Measurements from ENCODE around the gene GART. TPM values are rescaled to one million over a fixed set of nuclear protein-coding genes. Genes with fewer than 3 reads are reported as not detected.

GART gene
- total RNA-seq, 1 experiment from 2014 or later: 241 TPM

DNA sequence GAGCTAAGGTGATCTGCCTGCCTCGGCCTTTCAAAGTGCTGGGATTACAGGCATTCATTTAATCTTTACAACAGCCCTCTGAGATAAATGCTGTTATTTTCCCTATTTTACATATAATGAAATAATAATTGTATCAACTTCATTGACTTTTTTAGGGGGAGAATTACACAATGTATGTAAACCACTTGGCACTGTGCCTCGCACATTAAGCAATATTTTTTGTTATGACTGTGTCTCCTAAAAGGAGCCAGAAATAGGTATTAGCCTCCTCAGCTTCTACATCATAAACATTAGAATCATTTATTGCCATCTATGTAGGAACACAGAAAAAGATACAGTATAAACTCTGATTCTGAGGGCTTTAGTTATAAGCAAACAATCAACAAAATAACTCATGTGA, 49.3 kb downstream of the GART start (continued):
- TF ChIP-seq, protein P1, sequence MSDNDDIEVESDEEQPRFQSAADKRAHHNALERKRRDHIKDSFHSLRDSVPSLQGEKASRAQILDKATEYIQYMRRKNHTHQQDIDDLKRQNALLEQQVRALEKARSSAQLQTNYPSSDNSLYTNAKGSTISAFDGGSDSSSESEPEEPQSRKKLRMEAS (IDR thresholded peaks at IDR 0.05): no peak
- no peak for TF ChIP-seq CEBPB (IDR thresholded peaks at IDR 0.05; ENCODE audit: low read depth)
- no peak for TF ChIP-seq EZH2 (IDR thresholded peaks at IDR 0.05)

DNA sequence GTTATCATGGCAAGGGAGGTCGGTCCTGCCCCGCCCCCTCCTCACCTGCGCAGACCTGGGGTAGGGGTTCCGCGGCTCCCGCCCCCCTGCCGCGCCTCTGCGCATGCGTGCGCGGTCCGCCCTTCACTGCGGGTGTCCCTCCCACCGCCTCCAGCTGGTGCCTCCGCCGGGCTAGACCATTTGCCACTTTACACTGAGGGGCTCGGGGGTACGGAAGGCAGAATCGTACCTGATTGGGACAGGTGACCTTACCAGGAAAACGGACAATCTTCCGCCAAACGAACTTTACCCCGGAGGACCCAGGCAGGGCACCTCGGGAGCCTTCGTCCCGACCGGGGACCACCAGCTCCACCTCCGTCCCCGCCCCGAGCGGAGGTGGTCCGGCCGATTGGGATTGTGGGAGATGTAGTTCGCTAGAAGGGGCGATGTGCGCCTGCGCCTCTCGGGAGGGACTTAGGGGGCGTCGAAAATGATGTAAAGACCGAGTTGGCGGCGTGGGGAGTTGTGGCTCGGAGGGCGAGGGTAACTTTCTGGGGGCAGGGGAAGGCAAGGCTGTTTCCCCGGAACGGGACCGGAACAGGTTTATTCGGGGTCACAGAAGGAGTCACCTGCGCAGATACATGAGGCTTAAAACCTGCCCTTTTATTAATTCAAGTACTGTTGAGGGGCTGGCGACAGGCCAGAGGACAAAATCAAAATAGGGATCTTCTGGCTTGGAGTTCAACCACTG, 50.4 kb downstream of the GART start, which contains the start of gene DNAJC28:
Gene DNAJC28, minus strand, starts transcription at position 344 of the 730 bp plus-strand sequence. CDS start 2,323 bp downstream, outside the sequence.
- no TSS peak for BruUV-seq (replicated peaks)
- Histone ChIP-seq H4K20me1 (ENCODE audit: insufficient read depth) (no peaks in the 10 kb centered on the region), H3K79me2 (ENCODE audit: insufficient read depth, low read length) (no peaks in the 10 kb centered on the region), H3K9ac (ENCODE audit: low read length) (peak within 1 kb of the TSS; percentile 51), H3K36me3 (ENCODE audit: control insufficient read depth in 1 of 2, insufficient read depth in 2 of 2, low read length in 2 of 2) (no peaks in the 10 kb centered on the region), H3K27ac (ENCODE audit: low read depth, low read length) (peak within 1 kb of the TSS; percentile 34), H3K4me3 (replicated peaks in 1 of 2; ENCODE audit: low read depth in 1 of 2, low read length in 2 of 2) (peak within 1 kb of the TSS; percentile 60 to 69), H3K9me3 (ENCODE audit: control insufficient read depth in 1 of 2, insufficient read depth in 1 of 2, low read depth in 1 of 2, low read length in 2 of 2) (no peaks in the 10 kb centered on the region), H3K27me3 (ENCODE audit: insufficient read depth, low read length) (no peaks in the 10 kb centered on the region), H2AFZ (ENCODE audit: low read depth, low read length, poor library complexity, severe bottlenecking) (peak within 1 kb of the TSS; percentile 87), H3K4me2 (ENCODE audit: low read length) (peak within 1 kb of the TSS; percentile 79), H3K9me2 (ENCODE audit: insufficient read depth) (no peaks in the 10 kb centered on the region), H3K4me1 (ENCODE audit: control insufficient read depth in 1 of 2, insufficient read depth in 2 of 2, low read length in 2 of 2) (peaks cover 5 to 10% of the 10 kb centered on the region in 2 experiments; a peak in 2 of 4 replicates)
- CTCF ChIA-PET: interaction anchor here (0.8 to 1.2 kb wide), 2 partner anchors 11 to 114 kb away, joined by 3 to 7 read pairs; partner anchors contain the start of gene TMEM50B
- RAD21 ChIA-PET (ENCODE audit: low non-redundant PET in 1 of 2, low total read pairs in 2 of 2, uncharacterized antibody in 2 of 2, unreplicated experiment in 2 of 2): no interaction called here
- POLR2A ChIA-PET: interaction anchor here (0.9 to 3.8 kb wide), 3 partner anchors 9 to 15 kb away, joined by 3 to 52 read pairs (median 4); partner anchors contain the start of gene TMEM50B
- DNase-seq (ENCODE audit: low read depth, low spot score) (peak; percentile 85), ATAC-seq (peak; percentile 97)
- peak; percentile 28 for TF ChIP-seq POLR2A (IDR thresholded peaks at IDR 0.05; ENCODE audit: borderline replicate concordance, extremely low read depth, insufficient read depth, insufficient read length)
- no peak for TF ChIP-seq CTCF (IDR thresholded peaks at IDR 0.05 in 2 of 3, conservative IDR thresholded peaks at IDR 0.05 in 1 of 3; ENCODE audit: borderline replicate concordance in 1 of 3, insufficient read depth in 1 of 3, low read depth in 2 of 3, low read length in 2 of 3)
- no peak for TF ChIP-seq FOSL1 (IDR thresholded peaks at IDR 0.05; ENCODE audit: low read depth)
- TF ChIP-seq SIN3A (IDR thresholded peaks at IDR 0.05; ENCODE audit: low read depth): no peak
- no peak for TF ChIP-seq ATF3 (IDR thresholded peaks at IDR 0.05)
- no peak for TF ChIP-seq ZFX (IDR thresholded peaks at IDR 0.05)
- TF ChIP-seq TCF7L2 (IDR thresholded peaks at IDR 0.05; ENCODE audit: borderline replicate concordance, extremely low read depth, insufficient read depth, insufficient read length): peak; percentile 19
- TF ChIP-seq, protein P1 (IDR thresholded peaks at IDR 0.05): no peak
- no peak for TF ChIP-seq EZH2 (IDR thresholded peaks at IDR 0.05)
- peak; percentile 80 for TF ChIP-seq EGR1 (IDR thresholded peaks at IDR 0.05; ENCODE audit: low read depth)
- TF ChIP-seq YY1 (IDR thresholded peaks at IDR 0.05; ENCODE audit: extremely low read depth, insufficient replicate concordance, low read depth, low read length): peak; percentile 24
- no peak for TF ChIP-seq ZNF274 (IDR thresholded peaks at IDR 0.05; ENCODE audit: low read depth, low read length)
- TF ChIP-seq POLR2AphosphoS5 (IDR thresholded peaks at IDR 0.05; ENCODE audit: low read depth, low read length): peak; percentile 59
- TF ChIP-seq JUND (IDR thresholded peaks at IDR 0.05): no peak
- TF ChIP-seq SP1 (IDR thresholded peaks at IDR 0.05; ENCODE audit: low read depth): peak; percentile 55; the same call in 1 of the 2 replicates
- intact Hi-C loops (cut with micrococcal nuclease): no loop called here

All from HCT116 (cell line).